GM19238 (cell line): ENCODE measurements around the gene NNT.

ENCODE experiments used
- DNase-seq: peaks from one replicate; pipeline ENCODE4 v3.0.0; 2011; ENCODE audit warnings: low spot score; ENCODE audit not compliant: insufficient read length

NNT gene

GRCh38 chr5:43622074-43622473 is 19.1 kb downstream of the NNT start:
- no peak for DNase-seq

- no peak for DNase-seq
These were observed 20.2 kb downstream of the NNT start for GRCh38 chr5:43623048-43623680.

GRCh38 chr5:43627028-43627427 is 24.0 kb downstream of the NNT start:
- DNase-seq: no peak

GRCh38 chr5:43631182-43631910 is 28.4 kb downstream of the NNT start:
- no peak for DNase-seq

- DNase-seq: no peak
These were observed 31.6 kb downstream of the NNT start for GRCh38 chr5:43634621-43635020.

- no peak for DNase-seq
These were observed 32.4 kb downstream of the NNT start for GRCh38 chr5:43635374-43635773.

GRCh38 chr5:43636076-43636475 is 33.1 kb downstream of the NNT start:
- DNase-seq: no peak

- no peak for DNase-seq
These were observed 34.4 kb downstream of the NNT start for GRCh38 chr5:43637416-43637815.

GRCh38 chr5:43638107-43638506 is 35.1 kb downstream of the NNT start:
- DNase-seq: no peak

- no peak for DNase-seq
These were observed 35.6 kb downstream of the NNT start for GRCh38 chr5:43638546-43638945.

GRCh38 chr5:43639566-43639965 is 36.6 kb downstream of the NNT start:
- DNase-seq: no peak

- no peak for DNase-seq
These were observed 39.4 kb downstream of the NNT start for GRCh38 chr5:43642428-43642827.

GRCh38 chr5:43643327-43643726 is 40.3 kb downstream of the NNT start:
- DNase-seq: no peak

- DNase-seq: no peak
These were observed 40.8 kb downstream of the NNT start for GRCh38 chr5:43643750-43644149.

GRCh38 chr5:43646992-43647391 is 44.0 kb downstream of the NNT start:
- no peak for DNase-seq

- no peak for DNase-seq
These were observed 44.8 kb downstream of the NNT start for GRCh38 chr5:43647789-43648188.

GRCh38 chr5:43648499-43649124 is 45.6 kb downstream of the NNT start:
- DNase-seq: no peak

- DNase-seq: no peak
These were observed 46.3 kb downstream of the NNT start for GRCh38 chr5:43649256-43649655.

- no peak for DNase-seq
These were observed 49.7 kb downstream of the NNT start for GRCh38 chr5:43652537-43653302.

- no peak for DNase-seq
These were observed 55.5 kb downstream of the NNT start for GRCh38 chr5:43658509-43658908.

GRCh38 chr5:43659075-43659474 is 56.1 kb downstream of the NNT start:
- no peak for DNase-seq

GRCh38 chr5:43661102-43661501 is 58.1 kb downstream of the NNT start:
- DNase-seq: no peak
